Tongue (tissue), 2 donors: ENCODE results near the gene SCN4A. TPM values are rescaled to one million over a fixed set of nuclear protein-coding genes. Genes with fewer than 3 reads are reported as not detected.

ENCODE experiments used
- DNase-seq: peaks from one replicate; pipeline ENCODE4 v3.0.0-alpha.2; 2015
- total RNA-seq: library from RNA; depleted of rRNA; stranded (reverse); fragments of >200 nt; gene quantifications from one replicate; pipeline ENCODE4 v1.2.3, GENCODE V29; 2014

Gene SCN4A
- total RNA-seq, 1 donor from 2014 or later = 46.2 TPM

- DNase-seq = no peak
Measured at GRCh38 chr17:63955232-63955631, 17.5 kb downstream of the SCN4A start.

DNA sequence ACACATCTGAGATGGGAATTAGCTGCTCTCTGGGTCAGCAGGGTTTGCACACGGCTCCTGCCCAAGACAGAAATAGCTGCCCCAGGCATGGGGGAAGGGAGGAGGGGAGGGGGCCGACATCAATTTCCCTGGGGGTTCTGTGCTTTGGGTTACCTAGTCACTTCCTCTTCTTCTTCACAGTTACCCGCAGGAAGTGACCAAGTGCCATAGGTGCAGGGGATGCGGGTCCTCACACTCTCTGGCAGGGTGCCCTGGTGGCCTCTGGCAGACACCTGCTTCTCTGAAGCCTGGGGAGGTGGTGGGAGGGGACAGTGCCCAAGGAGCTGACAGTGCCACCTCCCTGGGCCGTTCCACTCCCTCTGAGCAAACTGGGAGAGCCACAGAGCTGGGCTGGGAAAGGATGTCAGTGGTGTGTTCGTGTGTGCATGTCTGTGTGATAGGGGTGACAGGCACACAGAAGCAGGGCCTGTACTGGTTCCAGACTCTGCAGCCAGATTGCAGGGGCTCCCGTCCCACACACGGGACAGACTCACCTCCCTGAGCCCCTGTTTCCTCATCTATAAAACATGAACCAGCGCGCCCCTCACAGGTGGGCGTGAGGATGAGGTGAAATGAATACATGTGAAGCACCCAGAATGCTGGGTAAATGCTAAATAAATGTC lies 18.2 kb downstream of the SCN4A start:
- DNase-seq = peak; percentile 41

DNA sequence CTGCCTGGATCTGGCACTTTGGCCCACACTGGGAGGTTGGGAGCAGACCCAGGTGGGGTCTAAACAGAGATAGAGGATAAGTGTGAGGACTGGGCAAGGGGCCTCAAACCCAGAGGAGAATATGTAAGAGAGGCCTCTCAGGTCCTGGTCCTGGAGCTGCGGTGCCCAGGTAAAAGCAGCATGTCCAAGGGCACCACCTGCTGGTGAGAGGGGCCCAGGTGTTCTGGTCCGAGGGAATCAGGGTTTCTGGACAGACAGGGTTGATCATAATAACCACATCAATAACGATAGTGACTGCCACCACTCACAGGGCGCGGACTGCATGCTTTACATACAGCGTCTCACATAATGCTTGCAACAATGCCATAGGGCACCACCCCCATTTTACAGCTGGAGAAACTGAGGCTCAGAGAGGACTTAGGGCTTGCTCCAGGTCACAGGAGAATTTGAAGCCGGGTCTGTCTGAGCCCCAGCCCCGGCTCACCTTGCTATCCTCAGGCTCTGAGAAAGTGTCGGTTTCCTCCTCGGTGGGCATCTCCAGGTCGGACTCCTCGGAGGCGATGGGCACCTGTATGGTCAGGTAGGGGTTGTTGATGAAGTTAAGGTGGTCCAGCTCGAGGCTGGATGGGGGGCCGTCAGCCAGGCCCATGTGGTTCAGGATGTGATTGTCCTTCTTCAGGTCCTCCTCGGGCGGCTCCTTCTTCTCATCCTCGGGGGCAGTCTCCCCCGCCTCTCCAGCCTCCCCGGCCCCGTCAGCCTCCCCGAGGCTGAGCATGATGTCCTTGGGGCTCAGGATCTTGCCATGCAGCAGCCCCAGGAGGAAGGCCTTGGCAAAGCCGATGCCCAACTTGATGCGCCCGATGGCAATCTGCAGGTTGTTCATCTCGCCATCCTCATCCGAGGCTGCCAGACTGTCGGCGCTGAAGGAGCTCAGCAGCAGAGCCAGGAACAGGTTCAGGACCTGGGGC lies 21.5 kb downstream of the SCN4A start:
- DNase-seq = no peak

DNA sequence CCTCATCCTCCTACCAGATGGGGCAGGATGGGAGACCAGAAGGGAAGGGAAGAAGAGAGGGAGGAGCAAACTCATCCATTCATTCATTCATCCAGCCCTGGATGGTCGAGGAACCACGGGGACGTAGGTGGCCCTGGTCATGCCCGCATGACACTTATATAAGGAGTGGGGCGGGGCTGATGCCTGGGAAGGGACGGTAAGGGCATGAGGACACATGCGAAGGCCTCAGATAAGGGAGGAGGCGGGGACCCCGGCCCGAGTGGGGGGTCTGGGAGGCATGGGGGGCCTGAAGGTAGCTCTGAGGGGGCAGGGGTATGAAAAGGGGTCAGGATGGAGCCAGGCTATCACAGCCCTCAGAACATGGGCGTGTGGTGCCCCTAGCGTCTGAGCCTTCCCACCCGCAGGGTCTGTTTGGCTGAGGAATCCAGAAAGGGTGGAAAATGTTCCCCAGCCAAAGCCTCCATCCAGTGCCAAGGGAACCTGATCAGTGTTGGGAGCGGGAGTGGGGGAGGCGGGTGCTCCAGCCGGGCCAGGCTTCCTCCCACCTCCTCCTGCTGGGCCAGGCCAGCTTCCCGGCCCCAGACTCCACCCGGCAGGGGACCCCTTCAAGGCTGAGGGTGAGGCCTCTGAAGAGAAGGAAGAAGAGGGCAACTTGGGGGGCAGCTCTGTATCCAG lies 23.0 kb downstream of the SCN4A start:
- peak; percentile 87 for DNase-seq

DNA sequence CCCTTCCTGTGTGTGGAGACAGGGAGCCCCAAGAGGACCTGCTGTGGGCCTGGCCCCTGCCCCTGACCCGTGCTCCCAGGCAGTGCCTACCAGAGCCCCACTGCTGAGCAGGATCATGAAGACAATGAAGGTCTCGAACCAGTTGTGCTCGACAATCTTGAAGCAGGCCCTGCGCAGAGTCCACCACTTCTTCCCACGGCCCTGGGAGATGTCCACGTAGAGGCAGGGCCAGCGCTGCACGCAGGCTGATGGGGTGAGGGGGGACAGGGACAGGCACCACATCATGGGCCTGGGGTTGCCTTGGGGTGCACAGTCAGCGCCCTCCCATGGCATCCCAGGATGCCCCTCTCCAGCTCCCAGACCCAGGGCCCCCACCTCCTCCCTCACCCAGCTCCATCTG lies 24.2 kb downstream of the SCN4A start:
- no peak for DNase-seq

DNA sequence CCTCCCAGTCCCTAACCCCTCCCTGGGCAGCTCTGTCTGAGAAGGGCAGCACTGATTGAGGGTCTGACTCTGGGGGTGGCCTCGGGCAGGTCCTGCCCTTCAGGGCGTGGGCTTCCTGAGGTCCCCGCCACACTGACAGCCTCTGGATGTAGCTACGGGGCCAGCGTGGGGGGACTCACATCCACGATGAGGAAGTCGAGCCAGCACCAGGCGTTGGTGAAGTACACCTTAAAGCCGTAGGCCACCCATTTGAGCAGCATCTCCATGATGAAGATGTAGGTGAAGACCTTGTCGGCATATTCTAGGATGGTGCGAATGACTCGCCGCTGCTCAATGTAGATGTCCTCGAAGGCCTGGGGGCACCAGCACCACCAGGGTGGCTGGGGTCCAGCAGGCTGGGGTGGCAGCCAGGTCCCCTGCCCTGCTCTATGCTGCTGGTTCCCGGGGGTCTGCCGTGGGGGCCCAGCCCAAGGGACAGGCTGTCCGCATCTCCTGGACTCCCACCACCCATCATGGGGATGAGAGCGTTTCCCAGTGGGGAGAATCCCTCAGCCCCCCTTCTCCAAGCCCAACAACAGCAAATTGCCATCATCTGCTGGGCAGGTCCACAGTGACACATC lies 24.9 kb downstream of the SCN4A start:
- DNase-seq = no peak

GRCh38 chr17:63946440-63947363 lies 26.0 kb downstream of the SCN4A start:
- DNase-seq = peak; percentile 64

DNA sequence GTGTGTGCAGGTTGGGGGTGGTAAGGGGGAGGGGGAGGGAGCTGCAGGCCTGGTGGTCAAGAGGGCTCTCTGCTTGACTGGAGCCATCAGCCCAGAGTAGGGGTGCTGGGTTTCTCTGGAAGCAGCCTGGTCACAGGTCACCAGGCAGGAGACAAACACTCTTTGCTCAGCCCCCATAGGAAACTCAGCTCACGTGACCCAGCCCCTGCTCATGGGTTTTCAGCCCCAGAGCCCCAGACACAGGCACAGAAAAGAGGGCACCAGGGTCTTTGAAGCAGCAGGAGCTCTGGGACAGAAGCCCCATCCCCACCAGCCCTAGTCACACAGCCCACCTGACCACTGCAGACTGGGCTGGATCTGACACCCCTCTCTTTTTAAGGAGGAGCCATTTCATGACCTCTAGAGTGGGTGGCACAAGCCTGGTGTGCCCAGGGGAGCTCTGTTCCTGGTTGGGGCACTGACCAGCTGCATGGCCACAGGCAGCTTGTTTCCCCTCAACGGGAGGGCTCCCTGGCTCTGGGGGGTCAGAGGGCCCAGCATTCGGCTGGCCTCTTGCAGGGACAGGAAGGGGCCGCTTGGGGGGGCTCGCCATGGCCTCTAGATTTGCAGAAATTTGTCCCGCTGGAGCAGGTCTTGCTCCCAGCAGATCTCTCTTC lies 26.8 kb downstream of the SCN4A start:
- no peak for DNase-seq

DNA sequence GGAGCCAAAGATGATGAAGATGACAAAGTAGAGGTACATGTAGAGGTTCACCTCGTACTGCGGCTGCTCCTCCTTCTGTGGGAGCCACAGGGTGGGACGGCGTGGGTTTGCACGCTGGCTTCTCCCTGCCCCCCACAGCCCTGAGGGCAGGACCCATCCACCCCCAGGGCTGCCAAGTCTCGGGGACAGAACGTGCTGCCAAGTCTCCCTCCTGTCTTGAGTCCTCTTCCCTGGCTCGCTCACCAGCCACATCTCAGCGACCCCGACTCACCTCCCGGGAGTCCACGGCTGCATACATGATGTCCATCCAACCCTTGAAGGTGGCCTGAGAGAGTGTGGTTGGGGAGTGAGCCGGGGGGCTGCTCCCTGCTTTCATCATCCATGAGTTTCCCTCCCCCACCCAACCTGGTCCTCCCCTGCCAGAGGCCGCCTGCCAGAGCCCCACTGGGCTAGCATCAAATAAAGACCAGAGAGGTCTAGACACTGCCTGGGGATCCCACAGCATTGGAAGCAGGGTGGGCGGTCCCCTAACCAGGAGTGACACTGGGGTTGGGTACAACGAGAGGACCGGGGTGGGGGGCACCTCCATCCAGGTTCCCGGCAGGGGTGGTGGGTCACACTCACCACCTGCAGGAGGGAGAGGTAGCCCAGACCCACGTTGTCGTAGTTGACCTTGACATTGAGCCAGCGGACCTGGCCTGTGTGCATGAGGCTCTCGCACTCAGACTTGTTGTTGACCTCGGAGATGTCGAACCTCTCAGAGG lies 27.8 kb downstream of the SCN4A start:
- no peak for DNase-seq

GRCh38 chr17:63943745-63944144 lies 29.0 kb downstream of the SCN4A start:
- DNase-seq = no peak

DNA sequence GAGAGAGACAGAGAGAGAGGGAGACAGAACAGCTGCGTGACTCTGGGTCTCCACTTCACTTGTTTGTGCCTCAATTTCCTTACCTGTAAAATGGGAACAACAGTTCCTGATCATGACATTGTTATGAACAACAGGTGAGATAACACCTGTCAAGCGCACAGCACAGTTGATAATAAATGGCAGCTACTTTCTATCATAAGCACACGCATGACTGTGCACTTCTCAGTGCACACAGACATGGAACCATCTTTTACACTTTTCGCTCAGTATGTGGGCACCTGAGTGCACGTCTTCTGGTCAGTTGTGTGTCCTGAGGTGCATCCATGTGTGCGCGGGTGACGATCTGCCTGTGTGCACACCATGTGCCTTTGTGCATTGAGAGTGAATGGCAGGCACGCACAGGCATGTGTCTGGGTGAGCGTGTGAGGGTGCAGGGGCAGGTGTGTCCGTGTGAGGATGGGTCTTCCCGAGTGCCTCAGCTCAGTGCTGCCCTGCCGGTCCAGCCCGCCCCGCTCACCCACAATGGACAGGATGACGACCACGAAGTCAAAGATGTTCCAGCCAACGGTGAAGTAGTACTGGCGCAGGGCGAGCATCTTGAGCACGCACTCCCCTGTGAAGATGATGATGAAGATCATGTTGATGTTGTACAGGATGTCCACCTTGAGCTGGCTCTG lies 30.3 kb downstream of the SCN4A start:
- no peak for DNase-seq

DNA sequence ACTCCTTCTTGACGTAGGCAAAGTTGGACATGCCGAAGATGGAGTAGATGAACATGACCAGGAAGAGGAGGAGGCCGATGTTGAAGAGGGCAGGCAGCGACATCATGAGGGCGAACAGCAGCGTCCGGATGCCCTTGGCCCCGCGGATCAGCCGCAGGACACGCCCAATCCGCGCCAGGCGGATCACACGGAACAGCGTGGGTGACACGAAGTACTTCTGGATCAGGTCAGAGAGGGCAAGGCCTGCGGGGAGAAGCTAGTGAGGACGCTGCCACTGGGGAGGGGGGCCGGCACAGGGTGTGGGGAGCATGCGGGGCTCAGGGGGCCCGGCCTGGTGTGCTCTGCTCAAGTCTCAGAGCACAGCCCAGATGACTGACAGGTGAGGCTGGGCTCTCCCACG lies 31.0 kb downstream of the SCN4A start:
- no peak for DNase-seq

- no peak for DNase-seq
Measured at GRCh38 chr17:63941162-63941561, 31.6 kb downstream of the SCN4A start.

DNA sequence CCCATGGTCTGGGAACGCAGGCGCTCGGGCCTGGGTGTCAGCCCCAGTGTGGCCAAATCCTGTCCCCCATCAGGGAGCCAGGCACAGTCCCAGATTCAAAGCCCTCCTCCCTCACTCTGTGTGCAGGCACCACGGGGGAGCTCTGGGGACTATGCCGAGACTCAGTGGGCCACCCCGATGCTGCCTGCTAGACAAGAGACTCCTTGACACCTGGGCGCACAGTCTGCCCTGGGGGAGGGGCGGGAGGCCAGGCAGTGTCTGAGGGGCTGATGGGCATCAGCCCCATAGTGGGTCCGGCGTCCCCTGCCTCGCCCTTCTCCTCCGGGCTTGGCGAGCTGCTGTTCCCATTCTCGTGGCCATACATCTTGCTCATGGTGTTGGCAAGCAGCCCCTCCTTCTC lies 32.1 kb downstream of the SCN4A start:
- no peak for DNase-seq

- DNase-seq = no peak
Measured at GRCh38 chr17:63939884-63940283, 32.8 kb downstream of the SCN4A start.

DNA sequence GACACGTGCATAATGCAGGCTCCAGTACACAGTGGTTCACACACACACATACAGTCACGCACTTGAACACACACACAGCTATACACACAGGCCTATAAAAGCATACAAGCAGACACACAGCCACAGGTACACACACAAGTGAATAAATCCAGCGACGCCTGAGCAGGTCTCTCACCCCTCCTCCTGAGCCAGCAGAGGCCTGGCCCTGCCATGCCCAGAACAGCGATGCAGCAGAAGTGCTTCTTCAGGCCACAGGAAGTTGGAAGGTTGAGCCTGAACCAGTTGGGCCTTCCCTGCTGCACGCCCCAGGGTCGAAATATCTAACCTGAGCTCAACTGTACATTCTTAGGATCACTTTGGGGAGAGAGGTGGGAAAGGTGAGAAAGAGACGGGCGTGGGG lies 33.3 kb downstream of the SCN4A start:
- DNase-seq = no peak

- no peak for DNase-seq
Measured at GRCh38 chr17:63937920-63938319, 34.8 kb downstream of the SCN4A start.

DNA sequence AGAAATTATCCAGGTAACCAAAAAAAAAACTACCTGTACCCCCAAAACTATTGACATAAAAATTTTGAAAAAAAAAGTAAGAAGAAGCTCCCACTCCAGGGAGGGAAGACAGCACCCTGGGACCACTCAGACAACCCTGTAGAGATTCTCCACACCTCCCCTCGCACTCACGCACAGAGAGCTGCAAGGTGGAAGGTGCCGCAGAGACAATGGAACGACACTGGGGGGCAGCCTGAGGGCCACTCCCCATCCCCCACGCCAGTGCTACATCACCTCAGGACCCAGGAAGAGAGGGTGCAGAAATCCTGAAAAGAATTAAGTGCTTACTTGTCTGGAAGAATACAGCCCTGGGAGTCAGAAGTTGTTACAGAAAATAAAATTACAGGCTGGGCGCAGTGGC lies 35.4 kb downstream of the SCN4A start:
- no peak for DNase-seq
